ENCODE measurements around the gene ZBTB2.

DNA sequence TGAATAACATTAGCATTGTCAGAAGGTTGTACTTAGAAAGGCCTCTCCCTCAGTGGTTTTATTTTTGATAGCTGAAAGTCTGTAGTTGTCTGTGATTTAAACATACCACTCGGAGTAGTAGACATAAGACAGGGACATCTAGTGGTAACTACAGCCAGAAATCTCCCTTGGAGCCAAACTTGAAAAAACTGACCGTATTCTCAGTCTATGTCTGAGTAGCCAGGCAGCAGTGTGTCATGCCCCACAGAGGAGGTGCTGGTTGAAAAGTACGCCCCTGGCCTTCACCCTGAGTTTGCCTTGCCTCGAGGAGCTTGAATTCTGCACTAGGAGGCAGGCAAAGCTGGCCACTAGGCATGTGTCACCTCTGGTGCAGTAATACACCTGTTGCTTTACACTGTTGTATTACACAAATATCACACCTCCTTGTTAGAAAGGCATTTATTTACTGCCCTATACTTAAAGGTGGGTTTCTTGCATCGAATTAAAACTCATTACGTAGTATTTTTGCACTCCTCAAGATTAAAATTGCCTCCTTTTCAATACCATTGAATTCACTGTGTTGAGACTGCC is 20.8 kb downstream of the ZBTB2 start:
- TF ChIP-seq SNAI2 (CRISPR knock-in tag; IDR thresholded peaks at IDR 0.05) (no peak), ARNTL (CRISPR knock-in tag; IDR thresholded peaks at IDR 0.05; ENCODE audit: borderline replicate concordance, low read depth) (no peak), RARB (CRISPR knock-in tag; IDR thresholded peaks at IDR 0.05) (no peak), ZFP30 (CRISPR knock-in tag; IDR thresholded peaks at IDR 0.05) (no peak), PPARA (CRISPR knock-in tag; IDR thresholded peaks at IDR 0.05; ENCODE audit: borderline replicate concordance) (no peak), ZC3H10 (CRISPR knock-in tag; IDR thresholded peaks at IDR 0.05) (no peak)
- TF ChIP-seq, protein P1, sequence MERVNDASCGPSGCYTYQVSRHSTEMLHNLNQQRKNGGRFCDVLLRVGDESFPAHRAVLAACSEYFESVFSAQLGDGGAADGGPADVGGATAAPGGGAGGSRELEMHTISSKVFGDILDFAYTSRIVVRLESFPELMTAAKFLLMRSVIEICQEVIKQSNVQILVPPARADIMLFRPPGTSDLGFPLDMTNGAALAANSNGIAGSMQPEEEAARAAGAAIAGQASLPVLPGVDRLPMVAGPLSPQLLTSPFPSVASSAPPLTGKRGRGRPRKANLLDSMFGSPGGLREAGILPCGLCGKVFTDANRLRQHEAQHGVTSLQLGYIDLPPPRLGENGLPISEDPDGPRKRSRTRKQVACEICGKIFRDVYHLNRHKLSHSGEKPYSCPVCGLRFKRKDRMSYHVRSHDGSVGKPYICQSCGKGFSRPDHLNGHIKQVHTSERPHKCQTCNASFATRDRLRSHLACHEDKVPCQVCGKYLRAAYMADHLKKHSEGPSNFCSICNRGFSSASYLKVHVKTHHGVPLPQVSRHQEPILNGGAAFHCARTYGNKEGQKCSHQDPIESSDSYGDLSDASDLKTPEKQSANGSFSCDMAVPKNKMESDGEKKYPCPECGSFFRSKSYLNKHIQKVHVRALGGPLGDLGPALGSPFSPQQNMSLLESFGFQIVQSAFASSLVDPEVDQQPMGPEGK (CRISPR knock-in tag; IDR thresholded peaks at IDR 0.05; ENCODE audit: borderline replicate concordance): no peak
- TF ChIP-seq, protein P2, sequence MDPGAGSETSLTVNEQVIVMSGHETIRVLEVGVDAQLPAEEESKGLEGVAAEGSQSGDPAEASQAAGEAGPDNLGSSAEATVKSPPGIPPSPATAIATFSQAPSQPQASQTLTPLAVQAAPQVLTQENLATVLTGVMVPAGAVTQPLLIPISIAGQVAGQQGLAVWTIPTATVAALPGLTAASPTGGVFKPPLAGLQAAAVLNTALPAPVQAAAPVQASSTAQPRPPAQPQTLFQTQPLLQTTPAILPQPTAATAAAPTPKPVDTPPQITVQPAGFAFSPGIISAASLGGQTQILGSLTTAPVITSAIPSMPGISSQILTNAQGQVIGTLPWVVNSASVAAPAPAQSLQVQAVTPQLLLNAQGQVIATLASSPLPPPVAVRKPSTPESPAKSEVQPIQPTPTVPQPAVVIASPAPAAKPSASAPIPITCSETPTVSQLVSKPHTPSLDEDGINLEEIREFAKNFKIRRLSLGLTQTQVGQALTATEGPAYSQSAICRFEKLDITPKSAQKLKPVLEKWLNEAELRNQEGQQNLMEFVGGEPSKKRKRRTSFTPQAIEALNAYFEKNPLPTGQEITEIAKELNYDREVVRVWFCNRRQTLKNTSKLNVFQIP (CRISPR knock-in tag; IDR thresholded peaks at IDR 0.05; ENCODE audit: borderline replicate concordance, low read depth): no peak

Data from SK-N-SH treated with all-trans-retinoic acid at 6 μM for 48 hours (cell line).